Measurements from ENCODE around the gene CPOX.

Gene CPOX

GRCh38 chr3:98532709-98533571, 60.5 kb downstream of the CPOX start:
- DNase-seq, result no peak

GRCh38 chr3:98532275-98532637, 61.2 kb downstream of the CPOX start:
- no peak for DNase-seq

- no peak for DNase-seq
These were observed 61.7 kb downstream of the CPOX start, which contains the start of gene GPR15 for GRCh38 chr3:98531622-98532274. Gene GPR15 (plus strand): TSS chr3:98531978. CDS start chr3:98532034, 56 bp downstream.

DNA sequence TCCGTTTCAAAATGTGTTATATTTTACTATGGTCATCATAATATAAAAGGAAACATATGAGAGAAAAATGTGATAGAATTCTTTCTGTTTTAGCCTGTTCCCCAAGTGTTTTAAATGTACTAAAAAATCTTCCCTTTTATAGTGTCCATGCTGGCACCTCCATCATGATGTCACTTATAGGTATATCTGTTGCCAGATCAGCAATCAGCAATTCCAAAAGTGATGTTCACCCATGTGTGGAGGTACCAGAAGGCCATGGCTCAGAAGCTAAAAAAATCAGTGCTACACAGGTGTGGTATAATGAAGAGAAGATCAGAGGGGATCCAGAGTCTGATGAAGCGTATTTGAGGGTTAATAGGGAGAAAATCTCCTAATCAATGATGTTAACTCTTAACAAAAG, 62.7 kb downstream of the CPOX start:
- no peak for DNase-seq

GRCh38 chr3:98529856-98530459, 63.5 kb downstream of the CPOX start:
- DNase-seq, result no peak

All from NCI-H2081 treated with DMSO at 0.1 percent for 48 hours (cell line).